HG03342 (cell line): ENCODE measurements around the gene LMO2.
"Not testable (repeated sequence)": the region's sequence is repeated elsewhere in the genome, so short reads cannot be mapped to it uniquely, and the experiment has no call there.

ENCODE experiments used
- ATAC-seq: cut with Tn5 transposase; IDR thresholded peaks from one replicate; pipeline ENCODE4 v1.9.1; 2021; ENCODE audit warnings: mild to moderate bottlenecking, moderate library complexity; ENCODE audit not compliant: unreplicated experiment

LMO2 gene

DNA sequence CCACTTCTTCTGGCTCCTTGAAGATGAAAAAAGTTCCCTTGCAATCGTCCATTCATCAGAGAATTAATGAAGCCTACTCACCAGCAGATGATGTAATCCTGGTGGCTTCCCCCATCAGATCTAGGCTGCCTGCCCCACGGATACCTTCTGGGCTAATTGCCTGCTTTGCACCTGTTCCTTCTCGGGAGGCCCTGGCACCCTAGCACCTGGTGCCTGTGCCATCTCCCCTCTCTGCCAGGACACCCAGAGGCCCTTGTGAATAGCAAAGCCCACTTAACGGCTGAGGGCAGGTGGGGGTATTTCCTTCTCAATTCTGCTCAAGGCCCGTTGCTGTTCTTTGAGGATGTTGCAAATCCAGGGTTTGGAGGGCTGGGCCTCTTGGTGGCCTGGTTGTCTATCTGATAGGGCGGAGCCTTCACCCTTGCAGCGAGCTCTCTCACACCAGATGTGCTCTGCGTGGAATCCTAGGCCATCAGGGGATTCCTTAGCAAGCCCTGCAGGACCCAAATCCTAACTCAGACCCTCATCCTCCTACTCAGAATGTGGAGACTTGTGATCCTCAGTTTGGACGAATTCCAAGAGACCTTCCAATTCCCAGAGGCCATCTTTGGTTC, at the start of gene LMO2:
Gene LMO2 (minus strand): TSS at position 363 of the 614 bp plus-strand sequence. CDS start 22,360 bp downstream, outside the sequence.
- ATAC-seq, result no peak

GRCh38 chr11:33940538-33940815, 48.6 kb upstream of the LMO2 start:
- no peak for ATAC-seq

DNA sequence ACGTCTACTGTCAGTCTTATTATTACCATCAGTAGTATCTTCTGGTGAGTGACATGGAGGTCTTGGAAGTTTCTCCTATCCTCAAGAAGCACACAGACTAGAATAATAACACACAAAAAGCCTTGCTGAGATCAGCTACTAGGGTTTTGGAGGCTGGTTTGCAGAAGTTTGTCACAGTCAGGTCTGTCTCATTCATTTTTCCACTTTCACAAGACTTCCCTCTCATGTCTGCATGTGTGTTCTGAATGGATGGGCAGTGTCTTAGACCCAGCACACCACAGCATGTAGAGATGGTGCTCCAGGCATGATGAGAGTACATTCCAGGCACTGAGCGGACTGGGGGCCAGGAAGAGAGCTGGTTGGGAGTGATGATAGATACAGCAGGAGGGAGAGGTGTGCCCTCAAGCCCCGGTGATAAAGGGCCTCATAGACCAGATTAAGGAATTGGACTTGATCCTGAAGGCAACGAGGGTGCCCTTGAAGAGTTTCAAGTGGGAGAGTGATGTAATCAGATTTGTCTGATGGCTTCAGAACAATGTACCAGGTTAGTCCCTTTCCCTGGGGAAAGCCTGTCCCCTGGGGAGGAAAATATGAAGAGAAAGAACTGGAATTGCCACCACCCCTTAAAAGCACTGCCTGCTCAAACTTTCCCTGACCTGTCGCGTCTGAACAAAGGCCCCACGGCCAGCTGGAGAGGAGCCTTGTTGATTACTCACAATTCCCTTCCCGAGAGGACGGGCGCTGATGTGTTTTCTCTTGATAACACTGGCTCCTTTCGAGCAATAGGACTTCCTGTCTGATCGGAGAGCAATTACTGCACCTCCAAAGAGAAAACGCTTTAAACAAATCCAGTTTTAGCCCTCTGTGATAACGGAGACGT, 45.1 kb upstream of the LMO2 start:
- ATAC-seq, result no peak

- no peak for ATAC-seq
Measured at GRCh38 chr11:33935461-33936456, 43.9 kb upstream of the LMO2 start.

- ATAC-seq, result no peak
Measured at GRCh38 chr11:33935005-33935404, 43.1 kb upstream of the LMO2 start.

DNA sequence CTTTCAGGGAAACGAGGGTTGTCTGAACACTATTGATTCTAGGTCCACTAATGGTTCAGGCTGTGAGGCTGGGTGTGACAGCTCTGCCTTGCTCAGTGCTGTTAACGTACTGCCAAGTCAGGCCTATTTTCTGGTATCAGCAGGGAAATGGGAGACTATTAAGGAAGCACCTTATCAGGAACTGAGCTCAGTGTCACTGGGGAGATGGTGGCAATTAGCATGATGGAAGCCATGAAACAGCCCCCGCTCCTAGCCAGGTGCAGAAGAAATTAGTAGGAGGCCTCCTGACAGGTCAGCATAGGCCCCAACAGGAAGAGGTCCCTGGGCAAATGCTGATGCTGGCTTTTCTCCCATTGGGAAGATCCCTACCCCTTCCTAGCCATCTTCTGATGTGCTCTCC, 42.6 kb upstream of the LMO2 start:
- no peak for ATAC-seq

- no peak for ATAC-seq
Measured at GRCh38 chr11:33933602-33934001, 41.7 kb upstream of the LMO2 start.

DNA sequence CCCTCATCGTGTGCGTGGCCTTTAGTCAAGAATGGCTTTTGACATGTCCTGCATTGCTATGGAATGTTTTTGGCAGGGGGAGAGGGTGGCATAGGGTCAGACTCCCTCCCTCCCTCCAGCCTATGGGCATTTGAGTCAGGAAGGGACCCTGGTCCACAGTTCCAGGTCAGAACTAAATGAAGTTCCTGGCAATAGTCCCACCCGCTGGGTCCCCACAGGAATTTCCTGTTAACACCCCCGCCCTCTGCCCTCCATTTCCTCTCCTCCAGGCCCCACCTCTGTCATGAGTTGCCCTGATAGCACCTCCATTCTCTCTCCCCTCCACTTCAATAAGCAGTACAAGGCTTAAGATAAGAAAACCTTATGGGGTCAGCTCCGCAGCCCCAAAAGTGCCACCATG, 40.8 kb upstream of the LMO2 start:
- ATAC-seq, result no peak

- not testable (repeated sequence) for ATAC-seq
Measured at GRCh38 chr11:33931739-33932366, 40.0 kb upstream of the LMO2 start.

GRCh38 chr11:33931067-33931466, 39.2 kb upstream of the LMO2 start:
- ATAC-seq, result no peak

- ATAC-seq, result no peak
Measured at GRCh38 chr11:33930317-33931021, 38.6 kb upstream of the LMO2 start.

DNA sequence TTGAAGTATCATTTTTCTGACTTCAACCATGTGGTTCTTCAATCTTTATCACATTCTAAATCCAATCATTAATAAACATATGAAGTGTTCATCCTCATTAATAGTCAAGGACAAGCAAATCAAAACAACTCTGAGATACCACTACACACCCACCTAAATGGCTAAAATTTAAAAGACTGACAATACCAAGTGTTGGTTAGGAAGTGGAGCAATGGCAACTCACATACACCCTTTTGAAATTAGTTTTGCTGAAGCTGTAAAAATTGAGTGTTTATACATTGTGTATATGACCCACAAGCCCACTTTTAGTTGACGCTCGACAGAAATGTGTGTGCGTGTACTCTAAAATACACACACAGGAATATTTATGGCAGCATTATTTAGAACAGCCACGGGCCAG, 36.7 kb upstream of the LMO2 start:
- ATAC-seq, result no peak

GRCh38 chr11:33926671-33927552, 35.0 kb upstream of the LMO2 start:
- ATAC-seq, result no peak

- ATAC-seq, result no peak
Measured at GRCh38 chr11:33924341-33924740, 32.5 kb upstream of the LMO2 start.

- no peak for ATAC-seq
Measured at GRCh38 chr11:33923626-33924025, 31.8 kb upstream of the LMO2 start.

GRCh38 chr11:33920838-33921613, 29.1 kb upstream of the LMO2 start:
- ATAC-seq, result peak; percentile 87

- ATAC-seq, result no peak
Measured at GRCh38 chr11:33919645-33920044, 27.8 kb upstream of the LMO2 start.

DNA sequence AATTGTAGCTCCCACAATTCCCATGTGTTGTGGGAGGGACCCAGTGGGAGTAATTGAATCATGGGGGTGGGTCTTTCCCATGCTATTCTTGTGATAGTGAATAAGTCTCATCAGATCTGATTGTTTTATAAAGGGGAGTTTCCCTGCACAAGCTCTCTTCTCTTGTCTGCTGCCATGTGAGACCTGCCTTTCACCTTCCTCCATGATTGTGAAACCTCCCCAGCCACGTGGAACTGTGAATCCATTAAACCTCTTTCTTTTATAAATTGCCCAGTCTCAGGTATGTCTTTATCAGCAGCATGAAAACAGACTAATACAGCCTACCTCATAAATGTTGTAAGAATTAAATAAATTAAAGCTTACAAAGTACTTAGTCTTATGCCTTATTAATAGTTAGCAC, 25.5 kb upstream of the LMO2 start:
- not testable (repeated sequence) for ATAC-seq

DNA sequence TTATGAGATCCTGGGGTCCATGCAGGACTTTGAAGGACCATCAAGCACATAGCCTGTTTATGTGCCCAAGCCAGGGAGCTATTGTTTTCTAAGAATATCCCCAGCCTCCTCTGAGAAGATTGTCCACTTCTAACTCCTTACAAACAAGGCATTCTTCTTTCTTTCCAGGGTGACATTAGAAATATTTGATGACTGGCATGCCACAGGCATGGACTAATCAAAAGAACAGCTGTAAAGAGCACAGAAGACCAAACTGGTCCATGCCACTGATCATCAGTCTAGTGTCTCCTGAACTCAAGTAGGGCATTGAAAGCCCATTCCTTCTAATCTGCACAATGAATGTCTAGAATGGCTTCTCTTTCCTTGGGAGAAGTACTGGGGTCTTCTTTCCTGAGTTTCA, 24.9 kb upstream of the LMO2 start:
- no peak for ATAC-seq
